Mesenchymal stem cell (in vitro differentiated cells and primary cell): ENCODE data around the gene LLGL1.
A peak's percentile ranks its signal among the peaks of the same experiment; 100 is the strongest.

Source experiments
- DNase-seq: peaks from one replicate; pipeline ENCODE4 v3.0.0-alpha.2; 2013
- H2AFZ ChIP-seq: one replicate; pipeline ENCODE4 v1.6.1; 2013; ENCODE audit warnings: low read depth, mild to moderate bottlenecking, control low read depth, inconsistent platforms, low read length, moderate library complexity
- H2AK5ac ChIP-seq: 2 replicates; pipeline ENCODE4 v1.6.1; 2013; ENCODE audit warnings: low read length, moderate library complexity, mild to moderate bottlenecking, inconsistent platforms; ENCODE audit not compliant: severe bottlenecking
- H2BK120ac ChIP-seq: one replicate; pipeline ENCODE4 v1.6.1; 2013; ENCODE audit warnings: low read depth, mild to moderate bottlenecking, inconsistent platforms, low read length, moderate library complexity
- H2BK12ac ChIP-seq, 2 experiments: one replicate each; pipeline ENCODE4 v1.6.1; 2013; ENCODE audit warnings: inconsistent platforms in 2 of 2, low read length in 2 of 2, mild to moderate bottlenecking in 2 of 2, moderate library complexity in 2 of 2, control low read depth in 1 of 2
- H2BK15ac ChIP-seq: one replicate; pipeline ENCODE4 v1.6.1; 2013; ENCODE audit warnings: mild to moderate bottlenecking, low read depth, inconsistent platforms; ENCODE audit not compliant: poor library complexity, severe bottlenecking
- H2BK5ac ChIP-seq: 2 replicates; pipeline ENCODE4 v1.6.1; 2013; ENCODE audit warnings: low read depth, mild to moderate bottlenecking, low read length, control low read depth, inconsistent platforms; ENCODE audit not compliant: poor library complexity, severe bottlenecking
- H3K14ac ChIP-seq, 2 experiments: one replicate each; pipeline ENCODE4 v1.6.1; 2013; ENCODE audit warnings: inconsistent platforms in 2 of 2, low read length in 2 of 2, control low read depth in 1 of 2, mild to moderate bottlenecking in 1 of 2, moderate library complexity in 1 of 2
- H3K18ac ChIP-seq, 2 experiments: one replicate each; pipeline ENCODE4 v1.6.1; 2013; ENCODE audit warnings: inconsistent platforms in 2 of 2, low read length in 2 of 2, control low read depth in 1 of 2, low read depth in 1 of 2, mild to moderate bottlenecking in 1 of 2
- H3K23ac ChIP-seq, 2 experiments: one replicate each; pipeline ENCODE4 v1.6.1; 2013; ENCODE audit warnings: inconsistent platforms in 2 of 2, low read length in 2 of 2, mild to moderate bottlenecking in 2 of 2, moderate library complexity in 2 of 2, control low read depth in 1 of 2
- H3K27ac ChIP-seq: 2 replicates; pipeline ENCODE4 v1.5.1; 2013; ENCODE audit warnings: mild to moderate bottlenecking, moderate library complexity, low read length, control low read depth, inconsistent platforms; ENCODE audit not compliant: poor library complexity, severe bottlenecking
- H3K27me3 ChIP-seq, 2 experiments: 2 replicates each; pipeline versions ENCODE4 v1.6.1 to v1.7.0; 2013; ENCODE audit warnings: low read length in 2 of 2, mild to moderate bottlenecking in 2 of 2, moderate library complexity in 2 of 2, control low read depth in 1 of 2, inconsistent platforms in 1 of 2; ENCODE audit not compliant: control insufficient read depth in 1 of 2, insufficient read depth in 1 of 2
- H3K36me3 ChIP-seq, 2 experiments: 2 replicates each; pipeline versions ENCODE4 v1.6.1 to v1.7.0; 2013; ENCODE audit warnings: low read length in 2 of 2, control low read depth in 1 of 2, inconsistent platforms in 1 of 2, low read depth in 1 of 2, mild to moderate bottlenecking in 1 of 2; ENCODE audit not compliant: insufficient read depth in 2 of 2, control insufficient read depth in 1 of 2
- H3K4ac ChIP-seq, 2 experiments: one replicate each; pipeline ENCODE4 v1.6.1; 2013; ENCODE audit warnings: inconsistent platforms in 2 of 2, low read length in 2 of 2, mild to moderate bottlenecking in 2 of 2, moderate library complexity in 2 of 2, control low read depth in 1 of 2, low read depth in 1 of 2
- H3K4me1 ChIP-seq: 2 replicates; pipeline ENCODE4 v1.6.1; 2013; ENCODE audit warnings: low read depth, low read length, control low read depth; ENCODE audit not compliant: control insufficient read depth, insufficient read depth
- H3K4me2 ChIP-seq: 2 replicates; pipeline ENCODE4 v1.6.1; 2013; ENCODE audit warnings: low read length, mild to moderate bottlenecking, inconsistent platforms; ENCODE audit not compliant: poor library complexity, severe bottlenecking
- H3K4me3 ChIP-seq, 2 experiments: 2 replicates each; pipeline versions ENCODE4 v1.5.1 to v1.7.0; 2013; ENCODE audit warnings: low read length in 2 of 2, mild to moderate bottlenecking in 2 of 2, control low read depth in 1 of 2, low read depth in 1 of 2; ENCODE audit not compliant: insufficient read depth in 1 of 2
- H3K79me1 ChIP-seq: replicated peaks from 2 replicates; pipeline ENCODE4 v1.6.1; 2013; ENCODE audit warnings: mild to moderate bottlenecking, control low read depth, low read length, inconsistent platforms; ENCODE audit not compliant: poor library complexity, severe bottlenecking
- H3K9ac ChIP-seq: 2 replicates; pipeline ENCODE4 v1.7.0; 2013; ENCODE audit warnings: mild to moderate bottlenecking, low read length, moderate library complexity
- H3K9me3 ChIP-seq: 2 replicates; pipeline ENCODE4 v1.7.0; 2013; ENCODE audit warnings: mild to moderate bottlenecking, low read length; ENCODE audit not compliant: control insufficient read depth
- H4K8ac ChIP-seq: one replicate; pipeline ENCODE4 v1.6.1; 2013; ENCODE audit warnings: inconsistent platforms, mild to moderate bottlenecking, low read length, moderate library complexity
- H4K91ac ChIP-seq: one replicate; pipeline ENCODE4 v1.6.1; 2013; ENCODE audit warnings: mild to moderate bottlenecking, low read length, inconsistent platforms
- WGBS: methylation state at CpG from one replicate; pipeline ENCODE4 v1.1.7; 2013; ENCODE audit warnings: mixed read lengths; 5-methylcytosine and 5-hydroxymethylcytosine counted together

The LLGL1 gene

GRCh38 chr17:18217412-18218015 is 7.9 kb upstream of the LLGL1 start:
- no peak overlapping the region for H2BK15ac ChIP-seq
- H2BK12ac ChIP-seq, result no peak overlapping the region
- no peak overlapping the region for H4K91ac ChIP-seq
- peaks cover 18% of the 10 kb centered on the region for H3K4me1 ChIP-seq
- no peak overlapping the region for H3K14ac ChIP-seq
- H3K23ac ChIP-seq, result no peak overlapping the region
- no peaks in the 10 kb centered on the region for H3K27me3 ChIP-seq
- no peak overlapping the region for H2BK120ac ChIP-seq
- H2BK5ac ChIP-seq, result no peak overlapping the region
- H3K9ac ChIP-seq, result peak overlapping the region; percentile 48
- H3K27ac ChIP-seq, result no peak overlapping the region
- H2AFZ ChIP-seq, result no peak overlapping the region
- H3K4me2 ChIP-seq, result no peak overlapping the region
- H3K79me1 ChIP-seq, result peaks cover 2% of the 10 kb centered on the region
- 6% methylated on average over 5 of the region's 6 CpGs for WGBS
- no peak overlapping the region for H3K18ac ChIP-seq
- no peaks in the 10 kb centered on the region for H3K9me3 ChIP-seq
- H2AK5ac ChIP-seq, result no peak overlapping the region
- no peak overlapping the region for H3K4me3 ChIP-seq
- H3K36me3 ChIP-seq, result no peaks in the 10 kb centered on the region
- H4K8ac ChIP-seq, result no peak overlapping the region
- peak; percentile 67 for DNase-seq
- no peak overlapping the region for H3K4ac ChIP-seq

GRCh38 chr17:18218756-18219415 is 6.5 kb upstream of the LLGL1 start:
- Histone ChIP-seq H3K79me1 (peaks cover 2% of the 10 kb centered on the region), H2AK5ac (no peak overlapping the region), H4K8ac (no peak overlapping the region), H3K14ac (no peak overlapping the region), H3K9me3 (no peaks in the 10 kb centered on the region), H4K91ac (no peak overlapping the region), H2BK120ac (no peak overlapping the region), H2BK5ac (no peak overlapping the region), H2AFZ (no peak overlapping the region), H3K4me2 (no peak overlapping the region), H3K4me1 (peaks cover 18% of the 10 kb centered on the region), H3K36me3 (no peaks in the 10 kb centered on the region), H3K27me3 (no peaks in the 10 kb centered on the region), H3K4me3 (peak overlapping the region in 1 of 2 experiments; percentile 47), H3K23ac (no peak overlapping the region), H3K27ac (no peak overlapping the region), H3K18ac (no peak overlapping the region), H2BK15ac (no peak overlapping the region), H2BK12ac (no peak overlapping the region), H3K4ac (no peak overlapping the region), H3K9ac (peak overlapping the region; percentile 48)
- peak; percentile 86 for DNase-seq
- 23% methylated on average over 4 of the region's 4 CpGs for WGBS

GRCh38 chr17:18224053-18224386 is 1.4 kb upstream of the LLGL1 start:
- H3K79me1 ChIP-seq, result peaks cover 22% of the 10 kb centered on the region
- 77% methylated on average over 4 of the region's 4 CpGs for WGBS
- peak overlapping the region; percentile 50 to 70 for H3K4ac ChIP-seq
- peaks cover 34% of the 10 kb centered on the region for H3K4me1 ChIP-seq
- H3K4me2 ChIP-seq, result no peak overlapping the region
- peak overlapping the region; percentile 88 for H4K91ac ChIP-seq
- H3K4me3 ChIP-seq, result peak overlapping the region in 1 of 2 experiments; percentile 70
- no peaks in the 10 kb centered on the region for H3K9me3 ChIP-seq
- H3K23ac ChIP-seq, result no peak overlapping the region
- no peaks in the 10 kb centered on the region for H3K36me3 ChIP-seq
- H3K18ac ChIP-seq, result peak overlapping the region; percentile 72 to 83
- H2BK5ac ChIP-seq, result no peak overlapping the region
- H2BK15ac ChIP-seq, result peak overlapping the region; percentile 82
- peak overlapping the region; percentile 99 for H4K8ac ChIP-seq
- H2BK120ac ChIP-seq, result peak overlapping the region; percentile 76
- H2AFZ ChIP-seq, result no peak overlapping the region
- H2AK5ac ChIP-seq, result no peak overlapping the region
- no peaks in the 10 kb centered on the region for H3K27me3 ChIP-seq
- no peak for DNase-seq
- no peak overlapping the region for H3K27ac ChIP-seq
- H2BK12ac ChIP-seq, result peak overlapping the region in 1 of 2 experiments; percentile 75
- peak overlapping the region; percentile 90 for H3K9ac ChIP-seq
- H3K14ac ChIP-seq, result no peak overlapping the region

- Histone ChIP-seq H2BK12ac (peak overlapping the region; percentile 28 to 75), H2AFZ (peak overlapping the region; percentile 73), H4K91ac (peak overlapping the region; percentile 88), H3K9me3 (no peaks in the 10 kb centered on the region), H2BK5ac (no peak overlapping the region), H3K9ac (peak overlapping the region; percentile 90), H3K18ac (peak overlapping the region; percentile 72 to 83), H3K23ac (peak overlapping the region in 1 of 2 experiments; percentile 43), H3K4me2 (peak overlapping the region; percentile 86), H3K4ac (peak overlapping the region; percentile 50 to 70), H3K36me3 (no peaks in the 10 kb centered on the region), H3K4me1 (peaks cover 30% of the 10 kb centered on the region), H4K8ac (peak overlapping the region; percentile 99), H2AK5ac (no peak overlapping the region), H2BK15ac (peak overlapping the region; percentile 82), H3K4me3 (peak overlapping the region in 1 of 2 experiments; percentile 70), H3K14ac (no peak overlapping the region), H3K79me1 (peaks cover 25% of the 10 kb centered on the region), H3K27ac (peak overlapping the region; percentile 20), H2BK120ac (peak overlapping the region; percentile 76), H3K27me3 (no peaks in the 10 kb centered on the region)
- peak; percentile 50 for DNase-seq
- WGBS, result 20% methylated on average over 17 of the region's 23 CpGs
Measured at GRCh38 chr17:18224387-18225120, 881 bp upstream of the LLGL1 start.
